Stimulated activated naive CD8-positive, alpha-beta T cell treated with anti-CD3 and anti-CD28 coated beads, Interleukin-15, Interleukin-2, amounts not matched to agents 100 U/mL and 50 U/mL, for 24 hours (primary cell): ENCODE data around the gene YBX1.
"Not testable (repeated sequence)": the region's sequence is repeated elsewhere in the genome, so short reads cannot be mapped to it uniquely, and the experiment has no call there.

Experiments used
- ATAC-seq: fragments of 150-1000 bp; cut with Tn5 transposase; one replicate; pipeline ENCODE4 v1.10.0; 2021
- DNase-seq: peaks from one replicate; pipeline ENCODE4 v3.0.0; 2021

YBX1 gene

DNA sequence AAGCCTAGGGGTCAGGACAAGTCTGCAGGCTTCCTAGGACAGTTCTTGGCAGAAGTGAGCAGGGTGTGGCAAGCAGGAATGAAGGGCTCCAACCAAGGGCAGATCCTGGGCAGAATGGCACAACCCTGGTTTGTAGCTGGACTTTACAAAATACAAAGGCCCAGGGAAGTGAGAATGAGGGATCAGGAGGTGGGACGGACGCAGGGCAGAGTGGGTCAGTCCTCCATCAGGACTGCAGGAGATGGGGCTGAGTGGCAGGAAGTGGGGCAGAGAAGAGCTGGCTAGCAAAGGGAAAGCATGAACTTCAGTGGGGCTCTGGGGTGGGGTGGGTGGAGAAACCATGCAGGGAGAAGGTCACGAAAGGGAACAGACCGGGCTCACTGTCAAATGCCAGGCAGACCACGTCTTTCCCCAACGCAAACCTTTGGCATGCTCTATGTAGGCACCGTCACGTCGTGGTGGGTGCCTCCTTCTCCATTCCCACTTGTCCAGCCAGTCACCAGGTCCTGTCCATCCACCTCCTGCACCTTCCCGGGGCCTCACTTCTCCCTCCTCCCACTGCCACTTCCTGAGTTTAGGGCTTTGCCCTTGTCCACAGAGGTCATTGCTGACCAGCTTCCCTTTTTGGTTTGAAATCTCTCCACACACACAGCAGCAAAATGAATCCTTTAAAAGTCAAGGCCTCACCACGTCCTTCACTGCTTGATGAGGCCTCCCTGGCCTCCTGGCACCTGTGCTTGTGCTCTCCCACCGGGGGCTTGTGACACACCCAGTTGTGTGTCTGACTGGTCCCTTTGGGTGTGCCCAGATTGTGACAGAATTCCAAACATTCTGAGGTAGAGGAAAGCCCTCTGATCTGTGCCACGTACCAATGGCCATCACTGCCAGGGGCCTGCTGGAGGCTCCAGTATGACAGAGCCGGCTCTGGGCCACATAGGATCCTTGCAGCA lies 66.5 kb downstream of the YBX1 start:
- no peak for ATAC-seq
- DNase-seq = no peak

- no peak for ATAC-seq
- no peak for DNase-seq
These were observed 67.8 kb downstream of the YBX1 start for GRCh38 chr1:42750041-42750440.

GRCh38 chr1:42751511-42752070 lies 69.4 kb downstream of the YBX1 start:
- DNase-seq, ATAC-seq: not testable (repeated sequence)

DNA sequence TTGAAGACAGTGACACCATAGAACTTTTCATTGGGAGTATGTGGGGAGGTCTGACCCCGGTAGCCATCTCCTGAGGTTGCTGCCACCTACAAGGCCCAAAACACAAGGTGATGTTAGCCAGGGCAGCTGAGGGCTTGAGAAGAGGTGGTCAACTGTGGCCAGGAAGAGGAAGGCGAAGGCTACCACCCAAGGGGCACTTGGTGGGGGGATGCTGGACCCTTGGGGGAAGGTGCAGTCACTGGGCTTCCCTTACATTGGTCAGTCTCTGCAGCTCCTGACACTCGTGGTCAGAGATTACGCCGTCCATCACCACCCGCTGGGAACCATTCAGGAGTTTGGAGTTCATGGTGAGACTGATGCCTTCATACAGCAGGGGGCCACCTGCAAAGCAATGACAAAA lies 70.1 kb downstream of the YBX1 start:
- DNase-seq (no peak), ATAC-seq (no peak)

DNA sequence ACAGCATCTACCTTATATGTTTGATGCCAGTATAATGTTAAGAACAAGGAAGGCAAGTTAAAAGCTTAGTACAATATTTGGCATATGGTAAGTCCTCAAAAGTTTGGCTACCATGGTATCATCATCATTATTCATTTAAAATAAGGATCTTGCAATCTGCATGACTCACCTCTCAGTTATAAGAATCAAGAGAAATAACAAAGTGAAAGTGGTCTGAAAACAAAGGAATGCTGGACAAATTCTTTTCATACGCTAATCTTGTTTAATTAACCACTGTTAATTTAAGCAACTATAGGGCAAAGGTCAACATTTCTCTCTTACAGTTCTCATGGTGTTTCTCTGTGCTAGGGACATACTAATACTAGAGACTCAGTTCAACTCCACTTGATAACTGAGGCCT lies 70.9 kb downstream of the YBX1 start:
- no peak for ATAC-seq
- DNase-seq = no peak
